CD4-positive, CD25-positive, alpha-beta regulatory T cell (primary cell): Measurements from ENCODE around the gene MMD2. TPM values are rescaled to one million over a fixed set of nuclear protein-coding genes. Genes with fewer than 3 reads are reported as not detected.

Experiments
- ATAC-seq, 2 donors: fragments of 150-1000 bp; cut with Tn5 transposase; one replicate each; pipeline ENCODE4 v1.10.0; 2021; ENCODE audit warnings: low read depth in 2 of 2, moderate number of reproducible peaks in 2 of 2, moderate library complexity in 1 of 2
- DNase-seq, 3 donors: peaks; one replicate each; pipeline versions ENCODE4 v3.0.0 to v3.0.0-alpha.2; 2012 to 2022; ENCODE audit warnings: mixed read lengths in 1 of 3
- H3K27ac ChIP-seq: one replicate; pipeline ENCODE4 v1.7.0; 2013; ENCODE audit warnings: mild to moderate bottlenecking, low read length; ENCODE audit not compliant: insufficient read depth, poor library complexity, severe bottlenecking
- H3K27me3 ChIP-seq: one replicate; pipeline ENCODE4 v1.7.0; 2013; ENCODE audit warnings: low read length; ENCODE audit not compliant: control insufficient read depth, insufficient read depth
- H3K36me3 ChIP-seq: one replicate; pipeline ENCODE4 v1.7.0; 2013; ENCODE audit warnings: mild to moderate bottlenecking, low read length, moderate library complexity; ENCODE audit not compliant: control insufficient read depth, insufficient read depth
- H3K4me1 ChIP-seq: 2 replicates; pipeline ENCODE4 v1.7.0; 2013; ENCODE audit warnings: mild to moderate bottlenecking, low read length; ENCODE audit not compliant: insufficient read depth, control insufficient read depth, poor library complexity, severe bottlenecking
- H3K4me3 ChIP-seq: one replicate; pipeline ENCODE4 v1.7.0; 2013; ENCODE audit warnings: low read depth, mild to moderate bottlenecking, low read length, moderate library complexity
- H3K9me3 ChIP-seq, 2 experiments: 1 replicate in 1 of 2; 2 replicates in 1 of 2; pipeline ENCODE4 v1.7.0; 2013; ENCODE audit warnings: low read length in 2 of 2, mild to moderate bottlenecking in 1 of 2, moderate library complexity in 1 of 2; ENCODE audit not compliant: control insufficient read depth in 2 of 2
- H3K27ac Mint-ChIP-seq, 3 donors: one replicate each; pipeline ENCODE4 v1.8.0; 2020 to 2022; ENCODE audit warnings: mild to moderate bottlenecking in 3 of 3, mixed read lengths in 3 of 3, moderate library complexity in 2 of 3
- H3K27me3 Mint-ChIP-seq: one replicate; pipeline ENCODE4 v1.8.0; 2022; ENCODE audit warnings: mild to moderate bottlenecking, mixed read lengths
- H3K36me3 Mint-ChIP-seq: one replicate; pipeline ENCODE4 v1.8.0; 2020; ENCODE audit warnings: mixed read lengths
- H3K4me1 Mint-ChIP-seq, 4 donors: one replicate each; pipeline ENCODE4 v1.8.0; 2020 to 2022; ENCODE audit warnings: mixed read lengths in 4 of 4, mild to moderate bottlenecking in 1 of 4
- H3K4me3 Mint-ChIP-seq, 4 donors: one replicate each; pipeline ENCODE4 v1.8.0; 2020 to 2022; ENCODE audit warnings: mild to moderate bottlenecking in 4 of 4, mixed read lengths in 4 of 4, moderate library complexity in 3 of 4
- H3K9me3 Mint-ChIP-seq, 7 donors: one replicate each; pipeline ENCODE4 v1.8.0; 2020 to 2022; ENCODE audit warnings: mixed read lengths in 7 of 7, mild to moderate bottlenecking in 3 of 7, moderate library complexity in 2 of 7
- polyA plus RNA-seq, 4 donors: library from polyadenylated mRNA; unstranded; fragments of 300-500 nt; fragmentation: Illumina TruSeq; gene quantifications; one replicate each; pipeline ENCODE4 v1.2.3, GENCODE V29; 2021
- total RNA-seq: library from RNA; stranded (reverse); gene quantifications from one replicate; pipeline ENCODE4 v1.2.3, GENCODE V29; 2022

MMD2 gene
- total and polyA plus RNA-seq, 5 donors from 2014 or later, result not detected

DNA sequence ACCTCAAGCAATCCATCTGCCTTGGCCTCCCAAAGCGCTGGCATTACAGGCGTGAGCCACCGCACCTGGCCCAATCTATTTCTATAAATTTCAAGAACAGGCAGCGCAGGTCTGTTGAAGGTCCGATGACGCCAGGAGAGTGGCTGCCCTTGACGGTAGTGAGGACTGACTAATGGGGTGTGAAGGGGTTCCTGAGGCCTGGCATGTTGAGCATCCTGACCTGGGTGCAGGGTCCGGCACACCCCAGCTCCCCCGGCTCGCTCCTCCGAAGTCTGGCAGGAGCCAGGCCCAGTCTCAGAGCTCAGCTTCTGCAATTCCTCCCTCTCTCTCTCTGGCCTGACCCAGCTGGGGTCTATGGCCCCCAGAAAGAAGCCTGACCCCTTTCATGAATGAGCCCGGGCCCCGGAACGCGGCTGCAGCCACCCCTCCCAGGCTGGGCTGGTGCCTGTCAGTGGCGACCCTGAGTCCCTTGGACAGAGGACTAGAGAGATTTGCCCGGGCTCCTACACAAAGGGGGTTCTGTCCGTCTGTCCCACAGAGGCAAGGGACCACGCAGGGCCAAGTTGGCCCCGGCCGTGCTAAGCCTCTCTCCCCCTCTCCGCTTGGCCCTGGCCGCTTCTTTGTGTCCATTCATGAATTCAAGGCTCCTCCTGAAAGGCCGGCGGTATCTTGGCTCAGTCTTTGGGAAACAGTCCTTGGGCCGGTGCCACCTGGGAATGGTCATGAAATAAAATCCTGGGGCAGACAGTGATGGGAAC lies 18.8 kb downstream of the MMD2 start:
- Mint-ChIP-seq H3K4me1 (no peaks in the 10 kb centered on the region), H3K9me3 (peaks cover 0 to 1% (median 0%) of the 10 kb centered on the region in 7 donors)

DNA sequence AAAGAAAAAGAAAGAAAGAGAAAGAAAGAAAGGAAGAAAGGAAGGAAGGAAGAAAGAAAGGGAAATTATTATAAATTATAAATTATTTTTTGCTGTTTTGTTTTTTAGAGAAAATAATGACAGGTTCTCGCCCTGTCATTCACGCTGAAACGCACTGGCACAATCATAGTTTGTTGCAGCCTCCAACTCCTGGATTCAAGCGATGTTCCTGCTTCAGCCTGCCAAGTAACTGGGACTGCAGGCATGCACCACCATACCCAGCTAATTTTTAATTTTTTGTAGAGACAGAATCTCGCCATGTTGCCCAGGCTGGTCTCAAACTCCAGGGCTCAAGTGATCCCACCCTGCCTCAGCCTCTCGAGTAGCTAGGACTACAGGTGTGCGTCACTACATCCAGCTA lies 21.6 kb downstream of the MMD2 start:
- Mint-ChIP-seq H3K4me1 (no peaks in the 10 kb centered on the region), H3K36me3 (no peaks in the 10 kb centered on the region), H3K27me3 (no peaks in the 10 kb centered on the region), H3K9me3 (peaks cover 0 to 3% (median 0%) of the 10 kb centered on the region in 7 donors), H3K4me3 (no peak overlapping the region), H3K27ac (no peak overlapping the region)
- Histone ChIP-seq H3K27me3 (no peaks in the 10 kb centered on the region), H3K4me3 (no peak overlapping the region), H3K9me3 (no peaks in the 10 kb centered on the region), H3K27ac (no peak overlapping the region), H3K36me3 (no peaks in the 10 kb centered on the region), H3K4me1 (no peaks in the 10 kb centered on the region)
- ATAC-seq, result no peak
- no peak for DNase-seq

More for the DNA sequence above, 18.8 kb downstream of the MMD2 start:
- no peaks in the 10 kb centered on the region for H3K4me1 ChIP-seq
- Mint-ChIP-seq H3K4me3 (no peak overlapping the region), H3K36me3 (no peaks in the 10 kb centered on the region), H3K27ac (no peak overlapping the region), H3K27me3 (peaks cover 2% of the 10 kb centered on the region)
- no peak overlapping the region for H3K27ac ChIP-seq
- H3K4me3 ChIP-seq, result no peak overlapping the region
- no peaks in the 10 kb centered on the region for H3K36me3 ChIP-seq
- ATAC-seq, result no peak
- DNase-seq, result no peak
- no peaks in the 10 kb centered on the region for H3K9me3 ChIP-seq
- no peaks in the 10 kb centered on the region for H3K27me3 ChIP-seq

DNA sequence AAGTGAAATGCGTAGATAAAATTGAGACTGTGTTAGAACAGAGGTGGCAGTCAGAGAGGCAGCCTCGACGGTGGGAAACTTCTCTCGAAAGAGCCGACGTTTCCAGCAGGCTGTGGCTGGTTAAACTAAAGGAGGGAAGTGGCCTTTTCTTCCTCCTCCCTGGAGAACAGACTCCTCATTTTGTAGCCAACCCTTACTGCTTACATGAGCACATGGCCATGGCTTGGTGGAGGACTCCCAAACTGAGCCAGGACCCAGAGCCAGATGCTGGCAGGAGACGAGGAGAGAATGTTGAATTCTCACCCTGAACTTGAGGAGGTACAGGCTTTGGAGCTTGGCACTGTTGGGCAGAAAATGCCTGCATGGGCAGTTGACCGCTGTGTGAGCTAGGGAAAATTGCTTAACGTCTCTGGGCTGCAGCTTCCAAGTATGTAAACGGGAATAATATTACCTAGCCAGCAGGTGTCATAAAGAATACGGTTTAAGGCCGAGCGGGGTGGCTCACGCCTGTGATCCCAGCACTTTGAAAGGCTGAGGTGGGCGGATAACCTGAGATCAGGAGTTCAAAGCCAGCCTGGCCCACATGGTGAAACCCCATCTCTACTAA lies 24.5 kb downstream of the MMD2 start:
- no peaks in the 10 kb centered on the region for H3K36me3 Mint-ChIP-seq

DNA sequence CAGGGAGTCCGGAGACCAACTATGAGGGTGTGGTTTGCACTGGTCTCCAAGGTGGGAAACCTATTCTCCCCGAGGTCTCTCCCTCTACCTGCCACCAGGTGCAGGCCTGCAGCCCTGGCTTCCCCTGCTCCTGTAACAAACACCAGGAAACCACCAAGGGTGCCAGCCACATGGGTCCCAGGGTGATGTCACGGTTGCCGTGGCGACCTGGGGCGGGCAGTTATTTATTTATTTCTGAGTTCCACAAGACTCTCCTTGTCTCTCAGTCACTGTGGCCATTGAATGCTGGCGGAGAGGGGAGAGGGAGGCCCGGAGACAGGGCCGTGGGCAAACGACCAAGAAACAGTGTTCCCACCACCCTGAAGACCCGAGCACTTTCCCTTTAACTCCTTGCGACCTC lies 27.0 kb downstream of the MMD2 start:
- Histone ChIP-seq H3K4me1 (no peaks in the 10 kb centered on the region), H3K27ac (no peak overlapping the region), H3K4me3 (no peak overlapping the region), H3K27me3 (no peaks in the 10 kb centered on the region), H3K36me3 (no peaks in the 10 kb centered on the region), H3K9me3 (no peaks in the 10 kb centered on the region)
- no peaks in the 10 kb centered on the region for H3K27me3 Mint-ChIP-seq
- no peak overlapping the region for H3K4me3 Mint-ChIP-seq
- no peak for ATAC-seq
- DNase-seq, result no peak
- H3K4me1 Mint-ChIP-seq, result no peaks in the 10 kb centered on the region
- no peak overlapping the region for H3K27ac Mint-ChIP-seq
- H3K9me3 Mint-ChIP-seq, result peaks cover 0 to 3% (median 0%) of the 10 kb centered on the region in 7 donors
- H3K36me3 Mint-ChIP-seq, result no peaks in the 10 kb centered on the region

More for the DNA sequence above, 24.5 kb downstream of the MMD2 start:
- no peaks in the 10 kb centered on the region for H3K9me3 ChIP-seq
- no peaks in the 10 kb centered on the region for H3K27me3 Mint-ChIP-seq
- no peak overlapping the region for H3K27ac ChIP-seq
- H3K9me3 Mint-ChIP-seq, result peaks cover 0 to 3% (median 0%) of the 10 kb centered on the region in 7 donors
- no peaks in the 10 kb centered on the region for H3K36me3 ChIP-seq
- no peaks in the 10 kb centered on the region for H3K27me3 ChIP-seq
- no peak overlapping the region for H3K27ac Mint-ChIP-seq
- DNase-seq (no peak), ATAC-seq (no peak)
- no peaks in the 10 kb centered on the region for H3K4me1 Mint-ChIP-seq
- H3K4me1 ChIP-seq, result no peaks in the 10 kb centered on the region
- H3K4me3 Mint-ChIP-seq, result no peak overlapping the region
- H3K4me3 ChIP-seq, result no peak overlapping the region

DNA sequence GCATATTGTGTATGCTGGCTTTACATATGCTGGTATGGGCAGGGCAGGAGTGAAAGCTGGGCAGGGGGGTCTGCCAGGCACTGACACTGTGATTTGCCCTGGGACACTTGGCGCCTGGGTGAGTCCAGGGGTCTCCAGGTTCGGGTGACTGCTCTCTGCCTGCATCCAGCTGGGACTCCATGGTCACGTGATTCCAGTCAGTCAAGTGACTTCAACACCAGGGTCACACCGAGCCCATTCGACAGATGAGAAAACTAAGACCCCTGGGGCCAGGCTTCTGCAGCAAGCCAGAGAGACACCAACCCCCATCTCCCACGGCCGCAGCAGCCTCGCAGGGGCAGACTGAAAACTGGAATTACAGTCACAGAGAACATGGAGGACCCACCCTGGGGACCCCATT lies 30.0 kb downstream of the MMD2 start:
- Mint-ChIP-seq H3K4me3 (no peak overlapping the region), H3K4me1 (no peaks in the 10 kb centered on the region), H3K9me3 (peaks cover 0 to 4% (median 0%) of the 10 kb centered on the region in 7 donors), H3K27me3 (peaks cover 5% of the 10 kb centered on the region), H3K27ac (no peak overlapping the region), H3K36me3 (no peaks in the 10 kb centered on the region)
- H3K9me3 ChIP-seq, result no peaks in the 10 kb centered on the region
- H3K4me1 ChIP-seq, result no peaks in the 10 kb centered on the region
- no peak overlapping the region for H3K4me3 ChIP-seq
- H3K27ac ChIP-seq, result no peak overlapping the region
- ATAC-seq, result no peak
- no peak for DNase-seq
- no peaks in the 10 kb centered on the region for H3K27me3 ChIP-seq
- H3K36me3 ChIP-seq, result no peaks in the 10 kb centered on the region

DNA sequence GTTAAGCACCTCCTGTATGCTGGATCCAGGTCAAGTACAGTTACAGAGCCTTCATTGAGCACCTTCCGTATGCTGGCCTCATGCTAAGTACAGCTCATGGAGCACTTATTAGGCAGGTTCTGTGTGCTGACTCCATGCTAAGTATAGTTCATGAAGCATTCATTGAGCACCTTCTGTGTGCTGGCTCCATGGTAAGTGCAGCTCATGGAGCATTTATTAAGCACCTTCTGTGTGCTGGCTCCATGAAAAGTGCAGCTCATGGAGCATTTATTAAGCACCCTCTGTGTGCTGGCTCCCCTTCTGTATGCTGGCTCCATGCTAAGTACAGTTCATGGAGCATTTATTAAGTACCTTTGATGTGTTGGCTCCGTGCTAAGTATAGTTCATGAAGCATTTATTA lies 30.5 kb downstream of the MMD2 start:
- Histone ChIP-seq H3K27me3 (no peaks in the 10 kb centered on the region), H3K9me3 (no peaks in the 10 kb centered on the region), H3K36me3 (no peaks in the 10 kb centered on the region), H3K4me1 (no peaks in the 10 kb centered on the region), H3K4me3 (no peak overlapping the region), H3K27ac (no peak overlapping the region)
- peaks cover 0 to 3% (median 0%) of the 10 kb centered on the region in 7 donors for H3K9me3 Mint-ChIP-seq
- ATAC-seq (no peak), DNase-seq (no peak)
- no peaks in the 10 kb centered on the region for H3K36me3 Mint-ChIP-seq
- no peak overlapping the region for H3K27ac Mint-ChIP-seq
- no peak overlapping the region for H3K4me3 Mint-ChIP-seq
- H3K27me3 Mint-ChIP-seq, result peaks cover 5% of the 10 kb centered on the region
- H3K4me1 Mint-ChIP-seq, result no peaks in the 10 kb centered on the region

DNA sequence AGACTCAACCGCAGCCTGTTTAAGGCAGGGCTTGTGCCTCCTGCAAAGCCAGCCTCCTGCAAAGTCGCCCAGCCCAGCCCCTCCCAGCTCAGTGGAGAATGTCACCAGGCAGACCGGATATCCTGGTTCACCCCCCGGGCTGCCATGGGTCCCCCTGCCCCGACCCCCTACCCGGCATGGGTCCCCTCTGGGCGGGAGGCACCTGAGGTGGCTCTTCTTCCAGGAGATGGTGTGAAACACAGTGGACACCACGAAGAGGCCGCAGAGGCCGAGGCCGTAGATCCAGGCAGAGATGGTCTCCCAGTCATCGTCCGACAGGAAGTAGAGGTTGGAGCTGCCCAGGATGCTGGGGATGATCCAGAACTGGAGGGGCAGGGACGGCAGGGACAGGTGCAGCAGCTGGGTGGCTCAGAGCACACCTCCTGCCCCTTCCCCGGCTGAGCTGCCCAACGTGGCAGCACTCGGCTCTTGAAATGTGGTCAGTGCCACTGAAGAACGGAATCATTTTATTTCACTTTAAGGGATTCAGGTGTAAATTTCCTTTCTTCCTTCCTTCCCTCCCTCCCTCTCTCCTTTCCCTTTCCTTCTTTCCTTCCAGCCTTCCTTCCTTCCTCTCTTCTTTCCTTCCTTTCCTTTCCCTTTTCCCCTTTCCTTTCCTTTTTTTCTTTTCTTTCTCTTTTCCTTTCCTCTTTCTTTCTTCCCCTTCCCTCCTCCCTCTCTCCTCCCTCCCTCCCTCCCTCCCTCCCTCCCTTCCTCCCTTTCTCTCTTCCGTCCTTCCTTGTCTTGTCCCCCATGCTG lies 38.8 kb downstream of the MMD2 start:
- H3K36me3 ChIP-seq, result no peaks in the 10 kb centered on the region
- H3K4me1 ChIP-seq, result no peaks in the 10 kb centered on the region
- no peaks in the 10 kb centered on the region for H3K36me3 Mint-ChIP-seq
- H3K27ac Mint-ChIP-seq, result peak overlapping the region in 1 of 3 donors; percentile 6
- peaks cover 0 to 5% (median 0%) of the 10 kb centered on the region in 7 donors for H3K9me3 Mint-ChIP-seq
- no peaks in the 10 kb centered on the region for H3K9me3 ChIP-seq
- no peak for ATAC-seq
- H3K4me1 Mint-ChIP-seq, result no peaks in the 10 kb centered on the region
- no peak overlapping the region for H3K4me3 Mint-ChIP-seq
- no peak overlapping the region for H3K27ac ChIP-seq
- peaks cover 5% of the 10 kb centered on the region for H3K27me3 Mint-ChIP-seq
- H3K27me3 ChIP-seq, result no peaks in the 10 kb centered on the region
- DNase-seq, result no peak
- H3K4me3 ChIP-seq, result no peak overlapping the region
